SK-N-SH treated with all-trans-retinoic acid at 6 μM for 48 hours (cell line): ENCODE measurements around the gene ANKRD17.
"Not testable (repeated sequence)": the region's sequence is repeated elsewhere in the genome, so short reads cannot be mapped to it uniquely, and the experiment has no call there.

ENCODE experiments used
- CSDC2 ChIP-seq: fragments of 250-450 bp; sonication (Bioruptor Pico); IDR thresholded peaks from 2 replicates; pipeline ENCODE4 v1.5.0; 2020; ENCODE audit warnings: mild to moderate bottlenecking, moderate library complexity
- ESRRG ChIP-seq: fragments of 250-450 bp; sonication (Bioruptor Pico); IDR thresholded peaks from 2 replicates; pipeline ENCODE4 v1.6.1; 2021; ENCODE audit warnings: mild to moderate bottlenecking
- ZFP3 ChIP-seq: fragments of 250-450 bp; sonication (Bioruptor Pico); IDR thresholded peaks from 2 replicates; pipeline ENCODE4 v1.5.0; 2020; ENCODE audit warnings: mild to moderate bottlenecking, moderate library complexity
- ZFP30 ChIP-seq: fragments of 450-650 bp; formaldehyde crosslinking; IDR thresholded peaks from 2 replicates; pipeline ENCODE4 v1.5.0; 2022; ENCODE audit warnings: mild to moderate bottlenecking, moderate library complexity
- ZNF70 ChIP-seq: fragments of 450-650 bp; formaldehyde crosslinking; IDR thresholded peaks from 2 replicates; pipeline ENCODE4 v1.5.0; 2020; ENCODE audit warnings: mild to moderate bottlenecking, moderate library complexity

DNA sequence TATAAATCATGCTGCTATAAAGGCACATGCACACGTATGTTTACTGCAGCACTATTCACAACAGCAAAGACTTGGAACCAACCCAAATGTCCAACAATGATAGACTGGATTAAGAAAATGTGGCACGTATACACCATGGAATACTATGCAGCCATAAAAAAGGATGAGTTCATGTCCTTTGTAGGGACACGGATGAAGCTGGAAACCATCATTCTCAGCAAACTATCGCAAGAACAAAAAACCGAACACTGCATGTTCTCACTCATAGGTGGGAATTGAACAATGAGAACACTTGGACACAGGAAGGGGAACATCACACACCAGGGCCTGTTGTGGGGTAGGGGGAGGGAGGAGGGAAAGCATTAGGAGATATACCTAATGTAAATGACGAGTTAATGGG lies 29.8 kb downstream of the ANKRD17 start:
- TF ChIP-seq ZNF70 (CRISPR knock-in tag); ESRRG; ZFP3 (CRISPR knock-in tag); CSDC2 (CRISPR knock-in tag); ZFP30 (CRISPR knock-in tag): not testable (repeated sequence)
